Measurements from ENCODE around the gene TMIGD2. TPM values are rescaled to one million over a fixed set of nuclear protein-coding genes. Genes with fewer than 3 reads are reported as not detected.

Gene TMIGD2
- total and polyA plus RNA-seq, 2 donors from 2014 or later = 0.47 TPM; not detected in 1

GRCh38 chr19:4347521-4347920 lies 45.3 kb upstream of the TMIGD2 start:
- TF ChIP-seq, protein P1, sequence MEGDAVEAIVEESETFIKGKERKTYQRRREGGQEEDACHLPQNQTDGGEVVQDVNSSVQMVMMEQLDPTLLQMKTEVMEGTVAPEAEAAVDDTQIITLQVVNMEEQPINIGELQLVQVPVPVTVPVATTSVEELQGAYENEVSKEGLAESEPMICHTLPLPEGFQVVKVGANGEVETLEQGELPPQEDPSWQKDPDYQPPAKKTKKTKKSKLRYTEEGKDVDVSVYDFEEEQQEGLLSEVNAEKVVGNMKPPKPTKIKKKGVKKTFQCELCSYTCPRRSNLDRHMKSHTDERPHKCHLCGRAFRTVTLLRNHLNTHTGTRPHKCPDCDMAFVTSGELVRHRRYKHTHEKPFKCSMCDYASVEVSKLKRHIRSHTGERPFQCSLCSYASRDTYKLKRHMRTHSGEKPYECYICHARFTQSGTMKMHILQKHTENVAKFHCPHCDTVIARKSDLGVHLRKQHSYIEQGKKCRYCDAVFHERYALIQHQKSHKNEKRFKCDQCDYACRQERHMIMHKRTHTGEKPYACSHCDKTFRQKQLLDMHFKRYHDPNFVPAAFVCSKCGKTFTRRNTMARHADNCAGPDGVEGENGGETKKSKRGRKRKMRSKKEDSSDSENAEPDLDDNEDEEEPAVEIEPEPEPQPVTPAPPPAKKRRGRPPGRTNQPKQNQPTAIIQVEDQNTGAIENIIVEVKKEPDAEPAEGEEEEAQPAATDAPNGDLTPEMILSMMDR (IDR thresholded peaks at IDR 0.05; ENCODE audit: borderline replicate concordance, extremely low read depth, insufficient read depth) = no peak
- Histone ChIP-seq H3K4me3 (ENCODE audit: low read length in 3 of 3) (no peak overlapping the region), H3K4me1 (ENCODE audit: control insufficient read depth in 2 of 3, insufficient read depth in 2 of 3, low read depth in 1 of 3, low read length in 3 of 3) (peaks cover 0 to 9% (median 0%) of the 10 kb centered on the region in 3 donors), H3K36me3 (ENCODE audit: control insufficient read depth in 2 of 3, insufficient read depth in 3 of 3, low read length in 3 of 3) (peaks cover 0 to 4% (median 2%) of the 10 kb centered on the region in 3 donors), H3K9ac (ENCODE audit: low read length in 3 of 3) (no peak overlapping the region), H3K27ac (ENCODE audit: low read depth in 2 of 2, low read length in 2 of 2) (peak overlapping the region in 1 of 2 donors; percentile 13), H3K9me3 (ENCODE audit: control insufficient read depth in 2 of 3, insufficient read depth in 1 of 3, low read length in 3 of 3) (no peaks in the 10 kb centered on the region), H3K27me3 (ENCODE audit: control insufficient read depth, insufficient read depth, low read length) (no peaks in the 10 kb centered on the region)
- FAIRE-seq (no peak), DNase-seq (no peak)
- intact Hi-C loops (cut with DNase I) = no loop called here

DNA sequence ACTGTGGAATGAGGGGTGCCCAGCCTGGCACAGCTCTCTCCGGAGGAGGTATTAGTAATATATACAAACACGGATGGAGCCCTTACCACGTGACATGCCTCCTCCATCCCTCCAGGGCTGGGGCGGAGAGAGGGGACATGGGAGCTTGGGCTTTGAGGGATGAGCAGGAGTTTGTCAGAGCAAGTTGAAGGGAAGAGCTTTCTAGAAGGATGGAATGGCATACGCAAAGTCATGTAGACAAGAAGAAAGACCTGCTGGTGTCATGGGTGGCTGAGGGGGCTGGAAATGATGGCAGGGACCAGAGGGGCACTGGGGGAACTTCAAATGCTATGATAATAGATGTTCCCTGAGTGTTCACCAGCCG lies 43.8 kb upstream of the TMIGD2 start:
- no peak overlapping the region for H3K4me3 ChIP-seq (ENCODE audit: low read length in 3 of 3)
- no peak overlapping the region for H3K27ac ChIP-seq (ENCODE audit: low read depth in 2 of 2, low read length in 2 of 2)
- no peaks in the 10 kb centered on the region for H3K9me3 ChIP-seq (ENCODE audit: control insufficient read depth in 2 of 3, insufficient read depth in 1 of 3, low read length in 3 of 3)
- intact Hi-C loops (cut with DNase I) = no loop called here
- peaks cover 0 to 4% (median 2%) of the 10 kb centered on the region in 3 donors for H3K36me3 ChIP-seq (ENCODE audit: control insufficient read depth in 2 of 3, insufficient read depth in 3 of 3, low read length in 3 of 3)
- no peak overlapping the region for H3K9ac ChIP-seq (ENCODE audit: low read length in 3 of 3)
- FAIRE-seq = no peak
- peaks cover 0 to 13% (median 3%) of the 10 kb centered on the region in 3 donors for H3K4me1 ChIP-seq (ENCODE audit: control insufficient read depth in 2 of 3, insufficient read depth in 2 of 3, low read depth in 1 of 3, low read length in 3 of 3)
- DNase-seq = no peak
- no peaks in the 10 kb centered on the region for H3K27me3 ChIP-seq (ENCODE audit: control insufficient read depth, insufficient read depth, low read length)
- TF ChIP-seq, protein P1 (IDR thresholded peaks at IDR 0.05; ENCODE audit: borderline replicate concordance, extremely low read depth, insufficient read depth) = no peak

DNA sequence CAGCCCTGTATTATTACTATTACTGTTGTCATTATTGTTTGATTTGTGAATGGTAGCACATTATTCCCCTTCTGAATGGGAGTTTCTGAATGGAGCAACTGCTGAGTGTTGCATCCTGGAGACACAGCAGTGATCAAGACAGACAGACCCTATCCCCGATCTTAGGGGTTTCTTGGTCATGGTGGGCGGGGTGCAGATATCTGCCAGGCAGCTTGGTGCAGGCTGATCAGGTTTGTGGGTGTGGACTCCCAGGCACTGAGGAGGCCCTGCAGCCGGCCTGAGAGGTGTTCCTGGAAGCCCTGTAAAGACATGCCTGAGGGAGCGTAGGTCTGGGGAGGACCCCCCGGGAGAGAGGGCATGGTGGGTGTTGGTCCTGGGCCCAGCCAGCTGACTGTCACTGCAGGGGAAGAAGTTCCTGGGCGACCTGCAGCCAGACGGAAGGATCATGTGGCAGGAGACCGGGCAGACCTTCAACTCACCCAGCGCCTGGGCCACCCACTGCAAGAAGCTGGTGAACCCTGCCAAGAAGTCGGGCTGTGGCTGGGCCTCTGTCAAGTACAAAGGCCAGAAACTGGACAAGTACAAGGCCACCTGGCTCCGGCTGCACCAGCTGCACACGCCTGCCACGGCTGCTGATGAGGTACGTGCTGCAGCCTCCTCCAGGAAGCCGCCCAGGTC lies 43.3 kb upstream of the TMIGD2 start:
- intact Hi-C loops (cut with DNase I) = no loop called here
- no peak for FAIRE-seq
- TF ChIP-seq, protein P1 (IDR thresholded peaks at IDR 0.05; ENCODE audit: borderline replicate concordance, extremely low read depth, insufficient read depth) = no peak
- Histone ChIP-seq H3K9me3 (ENCODE audit: control insufficient read depth in 2 of 3, insufficient read depth in 1 of 3, low read length in 3 of 3) (no peaks in the 10 kb centered on the region), H3K36me3 (ENCODE audit: control insufficient read depth in 2 of 3, insufficient read depth in 3 of 3, low read length in 3 of 3) (peaks cover 0 to 4% (median 2%) of the 10 kb centered on the region in 3 donors), H3K9ac (ENCODE audit: low read length in 3 of 3) (no peak overlapping the region), H3K4me3 (ENCODE audit: low read length in 3 of 3) (no peak overlapping the region), H3K4me1 (ENCODE audit: control insufficient read depth in 2 of 3, insufficient read depth in 2 of 3, low read depth in 1 of 3, low read length in 3 of 3) (peaks cover 0 to 13% (median 3%) of the 10 kb centered on the region in 3 donors), H3K27ac (ENCODE audit: low read depth in 2 of 2, low read length in 2 of 2) (no peak overlapping the region), H3K27me3 (ENCODE audit: control insufficient read depth, insufficient read depth, low read length) (no peaks in the 10 kb centered on the region)
- DNase-seq = no peak

All from kidney (tissue), 14 donors.